Duodenal mucosa (tissue), 2 donors: ENCODE results near the gene NRXN2.

ENCODE experiments used
- H3K27ac ChIP-seq: one replicate; pipeline ENCODE4 v1.7.0; 2013; ENCODE audit warnings: low read depth, low read length
- H3K27me3 ChIP-seq, 2 donors: one replicate each; pipeline ENCODE4 v1.7.0; 2013; ENCODE audit warnings: low read length in 2 of 2, control low read depth in 1 of 2; ENCODE audit not compliant: insufficient read depth in 2 of 2, control insufficient read depth in 1 of 2
- H3K36me3 ChIP-seq, 2 donors: one replicate each; pipeline ENCODE4 v1.7.0; 2013; ENCODE audit warnings: low read length in 2 of 2, control low read depth in 1 of 2; ENCODE audit not compliant: insufficient read depth in 2 of 2, control insufficient read depth in 1 of 2
- H3K4me1 ChIP-seq, 2 donors: one replicate each; pipeline ENCODE4 v1.7.0; 2013; ENCODE audit warnings: low read length in 2 of 2, control low read depth in 1 of 2; ENCODE audit not compliant: insufficient read depth in 2 of 2, control insufficient read depth in 1 of 2
- H3K4me3 ChIP-seq, 2 donors: one replicate each; pipeline ENCODE4 v1.7.0; 2013; ENCODE audit warnings: low read length in 2 of 2, low read depth in 1 of 2
- H3K9ac ChIP-seq, 2 donors: one replicate each; pipeline ENCODE4 v1.7.0; 2013; ENCODE audit warnings: low read length in 2 of 2, low read depth in 1 of 2
- H3K9me3 ChIP-seq, 2 donors: one replicate each; pipeline ENCODE4 v1.7.0; 2013; ENCODE audit warnings: low read length in 2 of 2, control low read depth in 1 of 2; ENCODE audit not compliant: control insufficient read depth in 1 of 2

The NRXN2 gene

GRCh38 chr11:64652586-64653387 is 70.2 kb downstream of the NRXN2 start:
- Histone ChIP-seq H3K36me3 (no peaks in the 10 kb centered on the region), H3K4me1 (no peaks in the 10 kb centered on the region), H3K9me3 (no peaks in the 10 kb centered on the region), H3K9ac (no peak overlapping the region), H3K4me3 (no peak overlapping the region), H3K27me3 (peaks cover 0 to 5% of the 10 kb centered on the region in 2 donors), H3K27ac (no peak overlapping the region)

- Histone ChIP-seq H3K27me3 (peaks cover 5 to 7% of the 10 kb centered on the region in 2 donors), H3K9me3 (no peaks in the 10 kb centered on the region), H3K4me1 (no peaks in the 10 kb centered on the region), H3K36me3 (no peaks in the 10 kb centered on the region), H3K27ac (no peak overlapping the region), H3K4me3 (no peak overlapping the region), H3K9ac (no peak overlapping the region)
Observed at GRCh38 chr11:64650923-64651523, 72.0 kb downstream of the NRXN2 start.

GRCh38 chr11:64649291-64649697 is 73.7 kb downstream of the NRXN2 start:
- Histone ChIP-seq H3K4me1 (no peaks in the 10 kb centered on the region), H3K9ac (no peak overlapping the region), H3K27ac (no peak overlapping the region), H3K4me3 (no peak overlapping the region), H3K36me3 (no peaks in the 10 kb centered on the region), H3K9me3 (no peaks in the 10 kb centered on the region), H3K27me3 (peaks cover 16 to 25% of the 10 kb centered on the region in 2 donors)

GRCh38 chr11:64648551-64648950 is 74.4 kb downstream of the NRXN2 start:
- Histone ChIP-seq H3K9me3 (no peaks in the 10 kb centered on the region), H3K27ac (no peak overlapping the region), H3K4me3 (no peak overlapping the region), H3K27me3 (peaks cover 22 to 31% of the 10 kb centered on the region in 2 donors), H3K4me1 (no peaks in the 10 kb centered on the region), H3K36me3 (no peaks in the 10 kb centered on the region), H3K9ac (no peak overlapping the region)

- Histone ChIP-seq H3K36me3 (no peaks in the 10 kb centered on the region), H3K27me3 (peaks cover 24 to 33% of the 10 kb centered on the region in 2 donors), H3K9ac (no peak overlapping the region), H3K27ac (no peak overlapping the region), H3K4me3 (no peak overlapping the region), H3K4me1 (no peaks in the 10 kb centered on the region), H3K9me3 (no peaks in the 10 kb centered on the region)
Observed at GRCh38 chr11:64647019-64647779, 75.8 kb downstream of the NRXN2 start.

- H3K9me3 ChIP-seq, result no peaks in the 10 kb centered on the region
- peaks cover 48 to 57% of the 10 kb centered on the region in 2 donors for H3K27me3 ChIP-seq
- no peak overlapping the region for H3K27ac ChIP-seq
- no peaks in the 10 kb centered on the region for H3K36me3 ChIP-seq
- no peak overlapping the region for H3K4me3 ChIP-seq
- H3K4me1 ChIP-seq, result no peaks in the 10 kb centered on the region
- H3K9ac ChIP-seq, result no peak overlapping the region
Observed at GRCh38 chr11:64644647-64645275, 78.2 kb downstream of the NRXN2 start.

GRCh38 chr11:64643920-64644646 is 78.9 kb downstream of the NRXN2 start:
- Histone ChIP-seq H3K36me3 (no peaks in the 10 kb centered on the region), H3K27ac (no peak overlapping the region), H3K4me3 (no peak overlapping the region), H3K27me3 (peaks cover 54 to 64% of the 10 kb centered on the region in 2 donors), H3K9ac (no peak overlapping the region), H3K4me1 (no peaks in the 10 kb centered on the region), H3K9me3 (no peaks in the 10 kb centered on the region)

- Histone ChIP-seq H3K4me3 (no peak overlapping the region), H3K4me1 (no peaks in the 10 kb centered on the region), H3K9ac (no peak overlapping the region), H3K27ac (no peak overlapping the region), H3K27me3 (peaks cover 58 to 68% of the 10 kb centered on the region in 2 donors), H3K9me3 (no peaks in the 10 kb centered on the region), H3K36me3 (no peaks in the 10 kb centered on the region)
Observed at GRCh38 chr11:64643256-64643881, 79.6 kb downstream of the NRXN2 start.

- Histone ChIP-seq H3K9ac (no peak overlapping the region), H3K36me3 (no peaks in the 10 kb centered on the region), H3K27me3 (peaks cover 58 to 68% of the 10 kb centered on the region in 2 donors), H3K4me1 (no peaks in the 10 kb centered on the region), H3K9me3 (no peaks in the 10 kb centered on the region), H3K27ac (no peak overlapping the region), H3K4me3 (no peak overlapping the region)
Observed at GRCh38 chr11:64642871-64643255, 80.1 kb downstream of the NRXN2 start.
